H9 (cell line): Measurements from ENCODE around the gene TRIM38. TPM values are rescaled to one million over a fixed set of nuclear protein-coding genes. Genes with fewer than 3 reads are reported as not detected.
"Not testable (repeated sequence)": the region's sequence is repeated elsewhere in the genome, so short reads cannot be mapped to it uniquely, and the experiment has no call there.

Source experiments
- DNase-seq: peaks from one replicate; pipeline ENCODE4 v3.0.0-alpha.2; 2017
- H2AFZ ChIP-seq: one replicate; pipeline ENCODE4 v1.6.1; 2013; ENCODE audit warnings: mild to moderate bottlenecking, low read length, control low read depth, moderate library complexity
- H2AK5ac ChIP-seq: 2 replicates; pipeline ENCODE4 v1.6.1; 2013; ENCODE audit warnings: low read length, control low read depth, mixed read lengths; ENCODE audit not compliant: insufficient read length
- H2BK120ac ChIP-seq: one replicate; pipeline ENCODE4 v1.6.1; 2013; ENCODE audit warnings: low read depth, mild to moderate bottlenecking, low read length, control low read depth, inconsistent platforms; ENCODE audit not compliant: poor library complexity, severe bottlenecking
- H2BK12ac ChIP-seq: 2 replicates; pipeline ENCODE4 v1.6.1; 2013; ENCODE audit warnings: low read length, control low read depth, mixed read lengths, low read depth; ENCODE audit not compliant: insufficient read length
- H2BK15ac ChIP-seq: 2 replicates; pipeline ENCODE4 v1.6.1; 2013; ENCODE audit warnings: low read depth, low read length, control low read depth
- H2BK20ac ChIP-seq: one replicate; pipeline ENCODE4 v1.6.1; 2013; ENCODE audit warnings: low read depth, mild to moderate bottlenecking, low read length, control low read depth, inconsistent platforms; ENCODE audit not compliant: poor library complexity, severe bottlenecking
- H2BK5ac ChIP-seq: 2 replicates; pipeline ENCODE4 v1.6.1; 2013; ENCODE audit warnings: low read length, control low read depth, mixed read lengths; ENCODE audit not compliant: insufficient read length
- H3K14ac ChIP-seq: 2 replicates; pipeline ENCODE4 v1.6.1; 2013; ENCODE audit warnings: low read length, control low read depth; ENCODE audit not compliant: insufficient read depth
- H3K18ac ChIP-seq: 2 replicates; pipeline ENCODE4 v1.6.1; 2013; ENCODE audit warnings: low read depth, mild to moderate bottlenecking, mixed read lengths, low read length, control low read depth; ENCODE audit not compliant: insufficient read length
- H3K23ac ChIP-seq: 2 replicates; pipeline ENCODE4 v1.6.1; 2013; ENCODE audit warnings: low read length, control low read depth, mixed read lengths, low read depth; ENCODE audit not compliant: insufficient read length
- H3K23me2 ChIP-seq: 2 replicates; pipeline ENCODE4 v1.6.1; 2013; ENCODE audit warnings: low read depth, mild to moderate bottlenecking, mixed read lengths, low read length, control low read depth; ENCODE audit not compliant: insufficient read length, poor library complexity, severe bottlenecking
- H3K27ac ChIP-seq: 2 replicates; pipeline ENCODE4 v1.5.1; 2013; ENCODE audit warnings: low read length, control low read depth, mixed read lengths, low read depth; ENCODE audit not compliant: insufficient read length
- H3K27me3 ChIP-seq: 2 replicates; pipeline ENCODE4 v1.6.1; 2013; ENCODE audit warnings: low read length, control low read depth, inconsistent platforms; ENCODE audit not compliant: insufficient read depth
- H3K4ac ChIP-seq: 2 replicates; pipeline ENCODE4 v1.6.1; 2013; ENCODE audit warnings: low read depth, mild to moderate bottlenecking, control low read depth, inconsistent platforms, low read length, moderate library complexity
- H3K4me1 ChIP-seq: 2 replicates; pipeline ENCODE4 v1.6.1; 2013; ENCODE audit warnings: low read length, control low read depth, inconsistent platforms; ENCODE audit not compliant: insufficient read depth
- H3K4me2 ChIP-seq: 2 replicates; pipeline ENCODE4 v1.6.1; 2013; ENCODE audit warnings: low read length, control low read depth, mixed read lengths; ENCODE audit not compliant: insufficient read length, insufficient read depth
- H3K56ac ChIP-seq: 2 replicates; pipeline ENCODE4 v1.6.1; 2013; ENCODE audit warnings: low read depth, mild to moderate bottlenecking, mixed read lengths, low read length, control low read depth; ENCODE audit not compliant: insufficient read length
- H3K79me1 ChIP-seq: 2 replicates; pipeline ENCODE4 v1.6.1; 2013; ENCODE audit warnings: low read depth, mild to moderate bottlenecking, moderate library complexity, low read length, control low read depth, inconsistent platforms; ENCODE audit not compliant: insufficient read depth, poor library complexity, severe bottlenecking
- H3K79me2 ChIP-seq: 2 replicates; pipeline ENCODE4 v1.6.1; 2013; ENCODE audit warnings: low read length, control low read depth, inconsistent platforms; ENCODE audit not compliant: insufficient read depth
- H3K9ac ChIP-seq: 2 replicates; pipeline ENCODE4 v1.6.1; 2013; ENCODE audit warnings: low read length, control low read depth, mixed read lengths; ENCODE audit not compliant: insufficient read length; ENCODE audit errors: extremely low read depth
- H3K9me3 ChIP-seq: one replicate; pipeline ENCODE4 v1.6.1; 2013; ENCODE audit warnings: low read depth, low read length, inconsistent platforms; ENCODE audit not compliant: control insufficient read depth
- H3T11ph ChIP-seq: one replicate; pipeline ENCODE4 v1.6.1; 2013; ENCODE audit warnings: mild to moderate bottlenecking, low read length, control low read depth, inconsistent platforms
- H4K20me1 ChIP-seq: one replicate; pipeline ENCODE4 v1.6.1; 2013; ENCODE audit not compliant: control insufficient read depth, insufficient read length, insufficient read depth
- H4K5ac ChIP-seq: 2 replicates; pipeline ENCODE4 v1.6.1; 2013; ENCODE audit warnings: low read depth, mild to moderate bottlenecking, mixed read lengths, low read length, control low read depth; ENCODE audit not compliant: insufficient read length
- H4K8ac ChIP-seq: replicated peaks from 2 replicates; pipeline ENCODE4 v1.6.1; 2013; ENCODE audit warnings: low read length, control low read depth, mixed read lengths, low read depth; ENCODE audit not compliant: insufficient read length
- H4K91ac ChIP-seq: 2 replicates; pipeline ENCODE4 v1.6.1; 2013; ENCODE audit warnings: low read depth, mild to moderate bottlenecking, moderate library complexity, mixed read lengths, low read length, control low read depth; ENCODE audit not compliant: insufficient read length
- H3K27ac Mint-ChIP-seq, 3 experiments: 2 replicates in 2 of 3; 3 replicates in 1 of 3; pipeline ENCODE4 v1.8.0; 2020 to 2021; ENCODE audit warnings: mixed read lengths in 3 of 3, mild to moderate bottlenecking in 1 of 3, moderate library complexity in 1 of 3
- H3K27me3 Mint-ChIP-seq: 2 replicates; pipeline ENCODE4 v1.8.0; 2021; ENCODE audit warnings: low read depth, mild to moderate bottlenecking, moderate library complexity, mixed read lengths
- H3K36me3 Mint-ChIP-seq, 3 experiments: 2 replicates in 2 of 3; 3 replicates in 1 of 3; pipeline ENCODE4 v1.8.0; 2020 to 2021; ENCODE audit warnings: low read depth in 3 of 3, mixed read lengths in 3 of 3; ENCODE audit not compliant: insufficient read depth in 1 of 3
- H3K4me1 Mint-ChIP-seq, 2 experiments: 2 replicates each; pipeline ENCODE4 v1.8.0; 2020; ENCODE audit warnings: mixed read lengths in 2 of 2
- H3K4me3 Mint-ChIP-seq, 2 experiments: 2 replicates in 1 of 2; 3 replicates in 1 of 2; pipeline ENCODE4 v1.8.0; 2020 to 2021; ENCODE audit warnings: mild to moderate bottlenecking in 2 of 2, mixed read lengths in 2 of 2, moderate library complexity in 1 of 2
- H3K9me3 Mint-ChIP-seq, 2 experiments: 2 replicates in 1 of 2; 3 replicates in 1 of 2; pipeline ENCODE4 v1.8.0; 2020; ENCODE audit warnings: mild to moderate bottlenecking in 2 of 2, mixed read lengths in 2 of 2, moderate library complexity in 1 of 2
- CTCF ChIP-seq: fragments of 200-600 bp; sonication (generic); conservative IDR thresholded peaks from 3 replicates; pipeline ENCODE4 v1.8.0; 2021; ENCODE audit warnings: antibody characterized with exemption, mild to moderate bottlenecking
- WGBS: extraction: QIAGEN DNeasy Blood & Tissue Kit; methylation state at CpG from one replicate; pipeline ENCODE4 v1.1.7; 2013; ENCODE audit warnings: missing lambda C conversion rate, low lambda C conversion rate, mixed read lengths; ENCODE audit not compliant: insufficient read length; ENCODE audit errors: extremely low coverage; 5-methylcytosine and 5-hydroxymethylcytosine counted together
- total RNA-seq: library from RNA; stranded (reverse); gene quantifications from 2 replicates; pipeline ENCODE4 v1.2.1, GENCODE V29; 2021

Gene TRIM38
- total RNA-seq, 1 experiment from 2014 or later = 0.61 TPM

DNA sequence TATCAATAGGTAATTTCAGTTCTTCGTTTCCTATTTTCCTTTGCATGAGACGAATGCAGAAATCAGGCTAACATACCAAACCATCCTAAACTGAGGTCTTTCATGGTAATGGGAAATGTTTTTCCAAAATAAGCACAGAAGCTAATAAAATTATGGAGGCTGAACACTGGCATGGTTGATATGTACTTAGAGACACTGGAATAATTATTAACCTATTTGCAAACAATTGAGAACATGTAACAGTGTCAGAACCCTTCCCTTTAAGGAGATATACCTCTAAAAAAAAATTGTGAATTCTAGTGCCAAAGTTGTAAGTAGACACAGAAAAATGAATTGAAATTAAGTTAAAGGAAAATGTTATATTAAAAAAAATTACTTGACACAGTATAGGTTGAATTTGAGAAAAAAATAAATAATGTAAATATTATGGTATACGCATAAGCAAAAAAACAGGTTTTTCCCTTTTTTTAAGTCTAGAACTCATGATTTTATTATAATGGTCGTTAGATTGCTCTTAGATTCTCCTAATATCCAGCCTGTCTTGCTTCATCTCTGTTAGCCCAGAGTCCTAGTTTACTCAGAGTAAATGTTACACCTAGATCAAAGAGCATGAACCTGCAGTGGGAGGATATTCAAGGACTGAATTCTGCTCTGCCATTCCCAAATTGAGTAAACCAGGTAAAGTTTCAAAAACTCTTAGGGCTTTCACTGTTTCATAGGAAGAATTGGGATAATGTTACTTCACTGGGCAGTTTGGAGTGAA is 33.9 kb upstream of the TRIM38 start:
- Histone ChIP-seq H3K4ac (no peak overlapping the region), H3K56ac (no peak overlapping the region), H2BK120ac (no peak overlapping the region), H3K4me1 (peaks cover 3% of the 10 kb centered on the region; the same call in 1 of the 2 replicates), H2BK5ac (no peak overlapping the region), H2AFZ (no peak overlapping the region), H3K23ac (no peak overlapping the region), H4K20me1 (no peaks in the 10 kb centered on the region), H3K18ac (no peak overlapping the region), H3K23me2 (no peaks in the 10 kb centered on the region), H3T11ph (no peak overlapping the region), H4K8ac (no peak overlapping the region), H4K91ac (no peak overlapping the region), H2BK12ac (no peak overlapping the region), H2BK15ac (no peak overlapping the region), H3K27me3 (no peaks in the 10 kb centered on the region), H3K4me2 (no peak overlapping the region), H3K27ac (no peak overlapping the region), H2BK20ac (no peak overlapping the region), H3K14ac (no peak overlapping the region), H3K9ac (no peak overlapping the region), H4K5ac (no peak overlapping the region), H2AK5ac (no peak overlapping the region), H3K9me3 (no peaks in the 10 kb centered on the region), H3K79me1 (no peaks in the 10 kb centered on the region), H3K79me2 (no peaks in the 10 kb centered on the region)
- H3K9me3 Mint-ChIP-seq = no peaks in the 10 kb centered on the region
- WGBS = no CpG with 5 or more reads among the region's 4 CpGs
- H3K36me3 Mint-ChIP-seq = no peaks in the 10 kb centered on the region
- no peaks in the 10 kb centered on the region; the same call in 1 of the 2 replicates for H3K27me3 Mint-ChIP-seq
- H3K27ac Mint-ChIP-seq = no peak overlapping the region
- H3K4me1 Mint-ChIP-seq = 0 out of 4 replicates have a peak, but pooled peaks cover 0 to 2% of the 10 kb centered on the region in 2 experiments
- no peak overlapping the region for H3K4me3 Mint-ChIP-seq
- no peak for DNase-seq
- no peak for TF ChIP-seq CTCF

GRCh38 chr6:25929785-25930184 is 32.8 kb upstream of the TRIM38 start:
- not testable (repeated sequence) for H2AFZ ChIP-seq, H3K79me1 ChIP-seq, H3T11ph ChIP-seq, H3K4me2 ChIP-seq, H3K14ac ChIP-seq, H3K27me3 ChIP-seq, H4K8ac ChIP-seq, H2BK5ac ChIP-seq, H4K5ac ChIP-seq, H3K27me3 Mint-ChIP-seq, H2AK5ac ChIP-seq, H3K9me3 Mint-ChIP-seq, H3K36me3 Mint-ChIP-seq, H2BK120ac ChIP-seq, H2BK15ac ChIP-seq, H4K20me1 ChIP-seq, H2BK20ac ChIP-seq, H3K9me3 ChIP-seq, H3K4me1 Mint-ChIP-seq, DNase-seq, H3K9ac ChIP-seq, H3K27ac ChIP-seq, H4K91ac ChIP-seq, H3K4ac ChIP-seq, H3K23ac ChIP-seq, H3K18ac ChIP-seq, H3K4me1 ChIP-seq, H3K79me2 ChIP-seq, H3K4me3 Mint-ChIP-seq, H3K23me2 ChIP-seq, H3K56ac ChIP-seq, H2BK12ac ChIP-seq
- no CpG with 5 or more reads among the region's 12 CpGs for WGBS
- H3K27ac Mint-ChIP-seq = peak overlapping the region in 1 of 3 experiments; percentile 67; a peak in 1 of 7 replicates
